ENCODE data around the gene RDM1.
A peak's percentile ranks its signal among the peaks of the same experiment; 100 is the strongest.
"Not testable (repeated sequence)": the region's sequence is repeated elsewhere in the genome, so short reads cannot be mapped to it uniquely, and the experiment has no call there.

RDM1 gene

DNA sequence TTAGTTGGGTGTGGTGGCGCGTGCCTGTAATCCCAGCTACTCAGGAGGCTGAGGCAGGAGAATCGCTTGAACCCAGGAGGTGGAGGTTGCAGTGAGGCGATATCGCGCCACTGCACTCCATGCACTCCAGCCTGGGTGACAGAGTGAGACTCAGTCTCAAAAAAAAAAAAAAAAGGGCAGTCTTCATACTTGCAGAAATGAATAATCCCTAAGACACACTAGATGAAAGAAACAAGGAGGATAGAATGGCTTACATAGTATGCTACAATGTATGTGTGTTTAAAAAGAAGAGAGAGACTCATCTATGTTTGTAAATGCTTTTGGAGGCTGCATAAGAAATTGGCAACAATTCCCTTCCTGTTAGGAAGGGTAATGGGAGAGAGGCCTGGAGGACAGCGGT is 32.8 kb downstream of the RDM1 start:
- not testable (repeated sequence) for DNase-seq

DNA sequence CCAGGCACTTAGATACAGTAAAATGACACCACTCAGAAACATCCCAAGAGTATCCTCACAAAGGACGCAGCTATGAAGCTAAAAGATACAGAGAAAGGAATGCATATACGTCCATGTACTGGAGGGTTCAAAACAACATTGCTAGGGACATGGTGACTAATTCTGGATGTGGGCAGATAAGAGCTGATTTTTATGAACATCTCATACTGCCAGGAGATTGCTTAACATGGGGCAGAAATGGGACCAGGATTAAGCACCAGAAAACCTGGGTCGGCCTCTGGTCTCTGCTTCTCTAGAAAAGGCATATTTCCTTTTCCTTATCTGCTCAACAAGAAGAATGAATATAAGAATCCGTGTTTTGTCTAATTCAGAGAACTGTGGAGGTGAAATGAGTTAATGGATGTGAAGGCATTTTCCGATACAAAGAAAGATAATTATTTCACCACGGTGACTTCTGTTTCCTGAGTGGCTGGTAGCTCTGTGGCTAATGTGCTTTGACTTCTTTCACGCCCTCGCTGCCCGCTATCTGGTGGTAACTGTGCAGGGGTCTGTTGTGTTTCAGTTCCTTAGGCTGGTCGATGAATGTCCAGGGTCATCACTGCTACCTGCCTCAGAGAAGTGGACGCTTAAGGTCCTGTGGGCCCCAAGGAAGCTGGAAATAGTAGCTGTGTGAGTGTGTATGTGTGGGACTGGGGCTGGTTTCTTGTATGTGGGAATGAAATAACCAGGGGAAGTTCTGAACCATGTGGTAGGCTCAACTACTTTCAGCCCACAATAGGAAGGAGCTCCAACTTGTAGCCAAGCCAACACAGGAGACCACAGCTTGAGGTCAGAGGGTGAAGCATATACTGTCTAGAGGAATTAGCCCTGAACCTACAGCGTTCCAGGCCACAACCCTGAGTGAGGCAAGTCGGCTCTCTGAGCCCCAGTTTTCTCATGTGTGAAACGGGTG is 34.7 kb downstream of the RDM1 start:
- no peak for DNase-seq

DNA sequence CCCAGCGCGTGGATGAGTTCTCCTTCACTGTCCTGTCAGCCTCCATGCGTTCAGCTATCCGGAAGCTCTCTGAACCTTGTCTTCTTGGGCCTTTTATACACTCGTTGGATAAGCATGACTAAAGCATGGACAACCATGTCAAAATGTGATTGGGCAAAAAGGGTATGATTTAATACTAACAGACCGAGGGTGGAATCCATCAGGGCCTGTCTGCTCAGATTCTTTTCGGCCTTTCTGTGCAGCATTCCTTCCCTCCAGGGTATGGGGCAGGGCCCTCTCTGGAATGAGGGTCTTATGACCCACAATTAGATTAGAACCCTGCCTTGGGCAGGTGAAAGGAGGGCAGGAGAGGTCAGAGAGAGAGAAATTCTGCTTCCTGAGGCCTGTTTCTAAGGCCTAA is 36.4 kb downstream of the RDM1 start:
- DNase-seq: no peak

DNA sequence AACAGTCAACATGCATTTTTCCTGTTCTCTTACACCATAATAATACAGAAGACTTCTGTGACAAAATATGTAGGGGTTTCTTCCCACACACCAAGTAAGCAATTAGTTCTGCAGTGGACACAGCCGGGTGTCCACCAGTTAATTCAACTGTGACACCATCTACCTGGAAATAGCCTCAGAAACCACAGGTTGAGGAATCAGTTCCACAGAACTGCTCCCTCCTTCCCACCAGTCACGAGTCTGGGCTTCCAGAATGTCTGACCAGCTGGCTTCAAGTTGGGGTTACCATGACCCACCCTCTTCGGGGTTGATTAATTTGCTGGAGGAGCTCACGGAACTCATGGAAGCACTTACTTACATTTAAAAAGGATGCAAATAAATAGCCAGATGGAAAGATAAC is 36.8 kb downstream of the RDM1 start:
- no peak for DNase-seq

DNA sequence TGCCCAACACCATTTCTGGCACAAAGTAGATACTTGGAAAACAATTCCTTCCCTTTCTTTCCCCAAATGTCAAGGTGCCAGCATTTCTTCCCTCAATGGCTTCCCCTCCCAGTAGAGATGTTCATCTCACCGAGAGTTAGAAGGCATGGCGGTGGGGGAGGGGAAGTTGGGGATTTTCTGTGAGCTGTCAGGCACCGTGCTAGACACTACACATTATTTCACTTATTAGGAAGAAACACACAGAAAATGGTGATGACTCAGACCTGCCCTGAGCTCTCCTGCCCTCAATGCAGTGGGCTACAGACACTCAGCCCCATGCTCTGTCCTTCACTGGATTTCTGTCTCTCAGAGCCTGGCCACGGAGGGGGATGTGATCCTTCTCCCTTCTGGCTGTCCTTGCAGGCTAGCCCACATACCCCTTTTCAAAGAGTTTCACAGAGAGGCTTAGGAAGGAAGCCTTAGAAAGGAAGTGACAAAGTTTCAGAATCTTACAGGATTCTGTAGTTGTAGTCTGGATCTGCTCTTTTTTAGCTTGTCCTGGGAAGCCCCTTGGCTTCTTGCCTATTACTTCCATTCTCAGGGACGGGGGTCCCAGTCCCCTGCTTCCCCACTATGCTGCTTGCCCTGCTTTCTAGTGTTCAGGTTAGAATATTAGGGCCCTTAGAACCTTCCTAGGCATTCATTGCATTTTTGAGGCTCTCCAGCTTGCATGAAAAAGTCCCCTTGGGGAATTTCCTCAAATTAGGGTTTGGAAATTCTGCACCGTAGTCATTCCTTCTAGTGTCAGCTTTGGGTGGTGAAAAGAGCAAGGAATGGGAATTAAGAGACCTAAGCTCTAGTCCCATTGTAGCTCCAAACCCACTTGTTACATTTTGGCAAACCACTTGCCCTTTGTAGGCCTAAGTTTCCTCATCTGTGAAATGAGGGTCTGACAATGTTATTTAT is 38.2 kb downstream of the RDM1 start:
- peak; percentile 50 to 52 for DNase-seq

- no peak for DNase-seq
Measured at GRCh38 chr17:35891269-35891668, 39.3 kb downstream of the RDM1 start.

DNA sequence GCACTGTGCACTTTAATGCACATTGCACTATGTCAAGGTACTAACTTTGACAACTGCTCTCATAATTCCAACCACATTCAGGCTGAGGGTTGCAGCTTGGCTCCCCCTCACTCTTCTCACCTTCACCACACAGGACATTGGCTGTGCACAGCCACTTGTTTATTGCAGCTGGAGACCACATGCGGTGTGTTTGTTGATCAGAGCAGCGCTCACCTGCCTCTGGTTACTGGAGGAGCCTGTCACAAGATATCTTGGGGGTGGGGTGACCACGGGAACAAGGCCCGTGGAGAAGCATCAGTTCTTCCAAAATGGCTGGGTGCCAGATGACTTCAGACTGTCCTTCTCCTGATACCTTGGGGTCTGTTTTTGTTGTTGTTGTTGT is 39.8 kb downstream of the RDM1 start:
- no peak for DNase-seq

DNA sequence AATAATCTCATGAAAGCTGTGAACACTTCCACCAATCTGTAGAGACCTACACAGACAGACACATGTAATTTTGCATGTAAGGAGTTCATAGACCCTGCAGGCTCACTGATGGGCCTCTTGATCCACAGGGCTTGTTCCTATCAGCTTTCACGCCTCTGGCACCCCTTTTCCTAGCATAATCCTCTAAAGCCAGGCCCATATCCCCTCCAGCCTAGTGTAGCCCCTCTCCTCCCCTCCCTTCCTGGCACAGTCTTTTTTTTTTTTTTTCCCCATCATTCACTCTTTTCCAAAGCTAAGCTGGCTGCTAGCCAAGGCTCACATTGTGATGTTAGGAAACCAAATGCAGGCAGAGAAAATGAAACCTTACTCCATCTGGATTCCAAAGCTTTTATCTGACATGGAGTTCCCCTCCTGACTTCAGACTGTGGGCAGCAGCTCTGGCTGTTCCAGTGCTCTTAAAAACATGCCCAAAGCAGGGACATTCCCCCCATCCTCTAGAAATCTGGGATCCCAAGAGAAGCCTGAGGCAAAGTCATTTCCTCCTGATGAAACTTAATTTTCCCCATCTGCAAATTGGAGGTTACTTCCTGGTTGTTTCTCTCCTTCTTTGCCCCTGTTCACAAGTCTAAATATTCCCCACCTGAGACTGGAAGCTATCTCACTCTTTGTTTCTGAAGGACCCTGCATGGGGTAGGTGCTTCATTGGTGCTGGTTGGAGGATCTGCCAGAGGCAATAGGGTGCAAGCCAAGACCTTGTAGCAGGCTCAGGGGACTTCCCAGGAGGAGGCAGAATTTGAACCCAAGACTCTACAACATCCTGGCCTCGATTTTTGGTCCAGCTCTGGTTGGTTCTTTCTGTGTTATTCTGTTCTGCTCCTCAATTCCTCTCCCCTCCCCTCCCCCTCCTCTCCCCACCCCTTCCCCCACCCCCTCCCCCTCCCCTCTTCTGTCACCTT is 40.5 kb downstream of the RDM1 start:
- no peak for DNase-seq

GRCh38 chr17:35889241-35889640 is 41.3 kb downstream of the RDM1 start:
- DNase-seq: no peak

DNA sequence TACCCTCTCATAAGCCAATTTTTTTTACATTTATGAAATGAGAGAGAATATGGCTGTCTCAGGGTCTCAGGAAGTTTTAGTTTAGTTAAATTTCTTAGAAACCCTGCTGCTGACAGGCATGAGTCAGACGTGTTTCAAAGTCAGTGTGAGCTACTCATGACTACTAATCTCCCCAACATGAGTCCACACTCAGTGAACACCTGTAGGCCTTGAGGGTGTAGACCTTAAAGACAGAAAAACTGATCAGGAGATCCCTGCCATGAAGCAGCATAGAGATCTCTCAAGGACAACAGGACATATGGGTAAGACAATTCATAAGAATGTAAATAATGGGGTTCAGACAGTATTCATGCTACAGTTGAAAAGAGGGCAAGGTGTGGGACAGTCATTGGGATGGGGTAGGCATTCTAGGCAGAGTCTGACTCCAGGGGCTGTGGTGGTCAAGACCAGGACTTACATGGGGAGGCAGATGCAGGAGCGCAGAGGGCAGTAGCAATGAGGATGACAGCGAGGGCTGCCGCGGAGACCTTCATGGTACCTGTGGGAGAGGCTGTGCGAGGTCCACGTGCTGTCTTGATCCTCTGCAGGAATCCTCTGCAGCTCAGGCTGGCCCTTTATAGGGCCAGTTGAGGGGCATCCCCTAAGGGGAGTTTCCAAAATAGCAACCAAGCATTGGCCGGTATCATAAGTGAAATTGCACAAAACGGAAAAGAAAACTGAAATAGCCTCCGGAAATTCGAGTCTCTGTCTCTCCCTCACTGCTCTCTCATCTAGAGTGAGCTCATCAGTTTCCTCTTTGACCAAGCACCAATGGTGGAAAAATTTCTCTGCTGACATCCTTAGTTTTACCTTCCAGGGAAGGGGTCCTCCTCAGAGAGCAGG is 50.6 kb downstream of the RDM1 start, which contains the start of gene CCL5:
Gene CCL5 (minus strand): TSS at position 588 of the 882 bp plus-strand sequence.
- DNase-seq: peak; percentile 16 to 17

- DNase-seq: no peak
Measured at GRCh38 chr17:35878361-35878760, 52.2 kb downstream of the RDM1 start.

DNA sequence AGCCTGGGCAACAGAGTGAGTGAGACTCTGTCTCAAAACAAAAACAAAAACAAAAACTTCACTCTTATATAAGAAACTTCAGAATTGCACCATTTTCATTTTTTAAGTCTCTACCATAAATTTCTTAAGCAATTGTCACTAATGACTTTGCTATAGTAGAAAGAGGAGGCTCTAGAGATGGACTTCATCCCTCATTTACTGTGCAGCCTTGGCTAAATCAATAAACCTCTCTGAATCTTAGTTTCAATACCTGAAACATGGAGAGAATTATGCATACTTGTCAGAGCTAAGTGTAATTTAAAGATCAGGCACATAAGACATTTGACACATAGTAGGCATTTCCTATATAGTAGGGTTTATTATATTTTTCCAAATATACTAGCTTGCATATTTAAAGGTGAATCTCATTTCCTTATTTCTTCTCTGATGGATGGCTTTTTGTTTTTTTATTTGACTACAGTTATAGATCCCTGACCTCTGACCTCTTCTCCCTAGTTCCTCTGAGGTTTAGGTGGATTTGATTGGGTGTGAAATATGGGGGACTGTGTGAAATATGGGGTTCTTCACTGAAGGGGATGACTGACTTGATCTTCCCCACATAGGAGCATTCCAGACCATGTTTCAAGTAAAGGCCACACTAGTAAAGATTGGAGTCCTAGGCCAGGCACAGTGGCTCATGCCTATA is 53.1 kb downstream of the RDM1 start:
- DNase-seq: no peak

- DNase-seq: no peak
Measured at GRCh38 chr17:35876534-35876933, 54.0 kb downstream of the RDM1 start.

DNA sequence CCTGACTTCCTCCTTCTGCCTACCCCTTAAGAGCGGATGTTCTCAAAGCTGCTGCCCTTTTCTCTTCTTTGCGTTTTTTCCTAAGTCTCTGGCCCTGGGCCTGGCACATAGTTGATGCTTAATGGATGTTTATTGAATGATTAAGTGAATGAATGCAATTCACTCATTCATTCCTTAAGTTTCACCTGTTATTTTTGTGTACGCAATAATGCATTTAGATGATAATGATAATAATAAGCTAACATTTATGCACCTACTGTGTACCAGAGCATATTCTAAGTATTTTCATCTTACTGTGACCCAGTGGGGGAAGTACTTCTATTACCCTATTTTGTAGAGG is 54.8 kb downstream of the RDM1 start:
- no peak for DNase-seq

GRCh38 chr17:35875072-35875799 is 55.3 kb downstream of the RDM1 start:
- DNase-seq: no peak

- no peak for DNase-seq
Measured at GRCh38 chr17:35872196-35872980, 58.2 kb downstream of the RDM1 start.

- no peak for DNase-seq
Measured at GRCh38 chr17:35870906-35871819, 59.4 kb downstream of the RDM1 start.

DNA sequence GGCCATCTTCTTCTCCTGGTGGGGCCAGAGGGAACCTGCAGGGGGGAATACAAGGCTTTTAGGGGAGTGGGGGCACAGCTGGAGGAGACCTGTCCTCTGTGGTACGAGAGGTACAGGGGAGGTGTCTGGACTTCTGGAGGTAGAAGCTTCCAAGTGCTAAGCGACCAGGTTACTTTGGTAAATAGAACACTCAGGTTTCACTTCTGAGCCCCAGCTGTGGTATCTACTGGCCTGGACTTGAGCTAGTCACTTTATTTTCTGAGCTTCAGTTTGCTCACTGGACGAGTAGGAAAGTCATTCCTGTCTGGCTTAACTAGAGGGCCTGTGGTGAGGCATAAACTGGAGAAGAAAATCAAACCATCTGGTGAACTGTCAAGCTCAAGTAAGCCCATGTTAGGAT is 61.8 kb downstream of the RDM1 start, which contains the start of gene HEATR9:
Gene HEATR9 (minus strand): TSS at position 155 of the 400 bp plus-strand sequence. CDS start 149 bp downstream, at position 6.
- DNase-seq: no peak

Measured in activated CD4-positive, alpha-beta T cell treated with anti-CD3 and anti-CD28 coated beads, Interleukin-2, amount 50 U/mL, for 4 hours (primary cell).